Bronchial epithelial cell (primary cell): ENCODE results near the gene MED25. TPM values are rescaled to one million over a fixed set of nuclear protein-coding genes. Genes with fewer than 3 reads are reported as not detected.

Experiments
- DNase-seq: peaks from one replicate; pipeline ENCODE4 v3.0.0-alpha.2; 2010; ENCODE audit warnings: low read depth
- FAIRE-seq: peaks from 2 replicates; lab custom pipeline; 2011; peaks lifted over from hg19 to GRCh38; lab: Jason Lieb, UNC
- H3K27me3 ChIP-seq: 2 replicates; pipeline ENCODE4 v1.5.1; 2011; ENCODE audit warnings: low read length; ENCODE audit not compliant: control insufficient read depth, insufficient read depth
- H3K36me3 ChIP-seq: 2 replicates; pipeline ENCODE4 v1.5.1; 2011; ENCODE audit warnings: low read length; ENCODE audit not compliant: control insufficient read depth, insufficient read depth
- H3K4me3 ChIP-seq: 2 replicates; pipeline ENCODE4 v1.5.1; 2011; ENCODE audit warnings: mild to moderate bottlenecking, low read depth, low read length, control low read depth
- CTCF ChIP-seq: IDR thresholded peaks from 2 replicates; pipeline ENCODE4 v1.5.1; 2011; ENCODE audit warnings: mild to moderate bottlenecking, moderate library complexity, low read length, control low read depth, inconsistent platforms; ENCODE audit not compliant: insufficient read depth, severe bottlenecking
- total RNA-seq: library from RNA; depleted of rRNA; stranded (reverse); fragments of >200 nt; gene quantifications from 2 replicates; pipeline ENCODE4 v1.2.1, GENCODE V29; 2014

Gene MED25
- total RNA-seq, 1 donor from 2014 or later: 8.2 TPM

- DNase-seq (no peak), FAIRE-seq (no peak)
- TF ChIP-seq CTCF: no peak
- H3K4me3 ChIP-seq: no peak overlapping the region
- no peaks in the 10 kb centered on the region for H3K27me3 ChIP-seq
- H3K36me3 ChIP-seq: peaks cover 10% of the 10 kb centered on the region
These were observed 34.6 kb downstream of the MED25 start for GRCh38 chr19:49852631-49853126.

- H3K4me3 ChIP-seq: no peak overlapping the region
- TF ChIP-seq CTCF: no peak
- peaks cover 16% of the 10 kb centered on the region for H3K36me3 ChIP-seq
- FAIRE-seq (no peak), DNase-seq (no peak)
- no peaks in the 10 kb centered on the region for H3K27me3 ChIP-seq
These were observed 35.8 kb downstream of the MED25 start for GRCh38 chr19:49853852-49854377.

- FAIRE-seq: no peak
- DNase-seq: no peak
- Histone ChIP-seq H3K27me3 (no peaks in the 10 kb centered on the region), H3K4me3 (no peak overlapping the region), H3K36me3 (peaks cover 17% of the 10 kb centered on the region)
- no peak for TF ChIP-seq CTCF
These were observed 36.5 kb downstream of the MED25 start for GRCh38 chr19:49854378-49855263.

- TF ChIP-seq CTCF: no peak
- peaks cover 17% of the 10 kb centered on the region for H3K36me3 ChIP-seq
- no peak overlapping the region for H3K4me3 ChIP-seq
- H3K27me3 ChIP-seq: no peaks in the 10 kb centered on the region
- FAIRE-seq (no peak), DNase-seq (no peak)
These were observed 37.2 kb downstream of the MED25 start for GRCh38 chr19:49855277-49855675.

GRCh38 chr19:49855676-49856573 lies 37.8 kb downstream of the MED25 start:
- Histone ChIP-seq H3K36me3 (peaks cover 18% of the 10 kb centered on the region), H3K4me3 (no peak overlapping the region), H3K27me3 (no peaks in the 10 kb centered on the region)
- DNase-seq: no peak
- TF ChIP-seq CTCF: no peak
- no peak for FAIRE-seq
